GM13977 (cell line): ENCODE results near the gene FMO2.

Experiments used
- DNase-seq: peaks from one replicate; pipeline ENCODE4 v3.0.0; 2012; ENCODE audit warnings: low spot score
- in situ Hi-C: fragments of 300-500 bp; cut with MboI; formaldehyde crosslinking; loops from one replicate; pipeline ENCODE4 v1.12.0; 2022; ENCODE audit warnings: low sequenced_read_pairs, low pct_unique_long_range_greater_than_20kb, mixed read lengths, inconsistent platforms; ENCODE audit not compliant: unreplicated experiment
- TF ChIP-seq, protein P1 (sequence below): IDR thresholded peaks from 2 replicates; pipeline ENCODE4 v1.5.1; 2012; ENCODE audit warnings: mild to moderate bottlenecking, control low read depth; ENCODE audit not compliant: insufficient read depth; ENCODE audit errors: extremely low read depth, missing control alignments

Gene FMO2

DNA sequence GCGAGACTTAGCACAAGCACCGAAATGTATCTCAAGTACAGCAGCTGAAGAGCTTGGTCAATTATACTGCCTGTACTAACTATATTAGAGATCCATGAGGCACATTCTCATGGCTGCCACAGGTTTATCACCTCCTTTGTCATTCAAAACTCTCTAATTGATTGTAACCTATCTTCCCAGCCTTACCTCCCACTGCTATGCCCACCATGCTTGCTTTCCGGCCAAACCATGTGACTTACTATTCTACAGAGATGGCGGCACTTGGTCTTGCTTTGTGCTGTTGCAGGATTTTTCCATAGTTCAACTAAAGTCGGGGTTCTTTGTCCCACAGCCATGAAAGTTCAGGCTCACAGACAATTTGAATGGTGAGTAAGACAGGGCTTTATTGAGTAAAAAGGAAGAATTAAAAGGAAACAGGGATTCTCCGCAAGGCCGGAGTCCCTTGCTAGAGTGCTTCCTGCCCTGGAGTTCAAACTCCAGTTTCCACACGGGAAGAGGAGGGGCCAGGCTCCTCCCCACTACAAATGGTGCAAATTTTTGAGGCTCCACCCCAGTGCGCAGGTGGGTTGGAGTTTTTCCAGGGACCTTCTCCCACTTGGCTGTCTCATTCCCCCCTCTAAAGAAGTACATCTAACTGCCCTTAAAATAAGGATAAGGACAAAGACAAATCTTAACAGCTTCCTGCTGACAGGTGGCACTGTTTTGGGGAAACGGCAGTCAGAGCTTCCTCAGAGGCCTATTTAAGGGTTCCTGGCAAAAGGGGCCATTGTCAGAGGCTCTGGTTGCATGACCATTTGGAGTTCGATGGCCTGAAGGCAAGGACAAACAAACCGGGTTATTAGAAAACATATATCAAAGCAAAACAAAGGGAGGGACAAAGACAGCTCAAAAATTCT is 28.7 kb downstream of the FMO2 start:
- no peak for DNase-seq
- TF ChIP-seq, protein P1, sequence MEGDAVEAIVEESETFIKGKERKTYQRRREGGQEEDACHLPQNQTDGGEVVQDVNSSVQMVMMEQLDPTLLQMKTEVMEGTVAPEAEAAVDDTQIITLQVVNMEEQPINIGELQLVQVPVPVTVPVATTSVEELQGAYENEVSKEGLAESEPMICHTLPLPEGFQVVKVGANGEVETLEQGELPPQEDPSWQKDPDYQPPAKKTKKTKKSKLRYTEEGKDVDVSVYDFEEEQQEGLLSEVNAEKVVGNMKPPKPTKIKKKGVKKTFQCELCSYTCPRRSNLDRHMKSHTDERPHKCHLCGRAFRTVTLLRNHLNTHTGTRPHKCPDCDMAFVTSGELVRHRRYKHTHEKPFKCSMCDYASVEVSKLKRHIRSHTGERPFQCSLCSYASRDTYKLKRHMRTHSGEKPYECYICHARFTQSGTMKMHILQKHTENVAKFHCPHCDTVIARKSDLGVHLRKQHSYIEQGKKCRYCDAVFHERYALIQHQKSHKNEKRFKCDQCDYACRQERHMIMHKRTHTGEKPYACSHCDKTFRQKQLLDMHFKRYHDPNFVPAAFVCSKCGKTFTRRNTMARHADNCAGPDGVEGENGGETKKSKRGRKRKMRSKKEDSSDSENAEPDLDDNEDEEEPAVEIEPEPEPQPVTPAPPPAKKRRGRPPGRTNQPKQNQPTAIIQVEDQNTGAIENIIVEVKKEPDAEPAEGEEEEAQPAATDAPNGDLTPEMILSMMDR: no peak
- in situ Hi-C loops: no loop called here

DNA sequence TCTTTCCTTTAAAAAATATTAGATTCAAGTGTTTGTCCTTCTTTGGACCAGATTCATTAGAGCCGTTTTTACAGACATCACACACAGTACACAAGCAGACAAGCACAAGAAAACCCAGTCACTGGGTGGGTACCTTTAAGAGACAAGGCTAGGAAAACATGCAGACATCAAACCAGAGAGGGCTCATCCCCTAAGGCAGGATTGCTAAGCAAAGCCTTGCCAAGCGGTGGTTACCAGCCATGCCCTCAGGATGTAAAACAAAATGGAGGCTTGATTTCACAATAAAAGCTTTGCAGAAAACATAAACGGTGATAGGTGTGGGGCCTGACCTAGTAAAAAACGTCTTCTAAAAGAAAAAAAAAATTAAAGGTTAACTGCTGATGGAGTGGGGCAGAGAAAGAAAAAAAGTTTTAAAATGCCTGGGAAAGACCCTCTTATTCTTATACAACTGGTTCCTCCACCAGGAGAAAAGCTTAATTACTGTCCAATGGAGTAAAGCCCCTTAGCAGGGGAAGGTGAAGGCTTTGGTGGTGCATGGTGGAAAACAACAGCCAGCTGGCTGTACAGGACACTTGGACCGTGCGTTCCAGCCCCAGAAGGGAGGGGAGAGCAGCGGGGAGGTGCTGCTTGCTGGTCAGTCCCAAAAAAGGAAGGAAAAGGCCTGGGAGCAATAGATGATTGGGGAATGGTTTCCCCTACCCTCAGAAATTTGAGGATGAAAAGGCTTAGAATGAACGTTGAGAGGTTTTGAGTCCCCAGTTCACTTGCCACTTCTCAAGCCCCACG is 32.8 kb downstream of the FMO2 start:
- DNase-seq: no peak
- in situ Hi-C loops: no loop called here
- TF ChIP-seq, protein P1: no peak

DNA sequence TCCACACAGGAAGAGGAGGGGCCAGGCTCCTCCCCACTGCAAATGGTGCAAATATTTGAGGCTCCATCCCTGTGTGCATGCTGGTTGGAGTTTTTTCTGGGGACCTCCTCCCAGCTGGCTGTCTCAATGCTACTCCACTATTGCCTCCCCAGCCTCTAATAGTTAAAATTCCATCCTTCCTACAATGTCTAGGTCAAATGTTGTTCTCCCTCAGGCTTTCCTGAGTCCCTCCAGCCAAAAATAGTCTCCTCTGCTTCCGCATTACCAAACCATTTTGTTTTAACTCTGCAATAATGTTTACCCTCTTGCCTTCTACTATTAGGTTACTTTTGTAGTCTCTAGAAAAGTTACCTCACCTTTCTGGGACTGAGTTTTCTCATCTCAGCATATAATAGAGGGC is 33.6 kb downstream of the FMO2 start:
- DNase-seq: no peak
- in situ Hi-C loops: no loop called here
- TF ChIP-seq, protein P1: no peak

DNA sequence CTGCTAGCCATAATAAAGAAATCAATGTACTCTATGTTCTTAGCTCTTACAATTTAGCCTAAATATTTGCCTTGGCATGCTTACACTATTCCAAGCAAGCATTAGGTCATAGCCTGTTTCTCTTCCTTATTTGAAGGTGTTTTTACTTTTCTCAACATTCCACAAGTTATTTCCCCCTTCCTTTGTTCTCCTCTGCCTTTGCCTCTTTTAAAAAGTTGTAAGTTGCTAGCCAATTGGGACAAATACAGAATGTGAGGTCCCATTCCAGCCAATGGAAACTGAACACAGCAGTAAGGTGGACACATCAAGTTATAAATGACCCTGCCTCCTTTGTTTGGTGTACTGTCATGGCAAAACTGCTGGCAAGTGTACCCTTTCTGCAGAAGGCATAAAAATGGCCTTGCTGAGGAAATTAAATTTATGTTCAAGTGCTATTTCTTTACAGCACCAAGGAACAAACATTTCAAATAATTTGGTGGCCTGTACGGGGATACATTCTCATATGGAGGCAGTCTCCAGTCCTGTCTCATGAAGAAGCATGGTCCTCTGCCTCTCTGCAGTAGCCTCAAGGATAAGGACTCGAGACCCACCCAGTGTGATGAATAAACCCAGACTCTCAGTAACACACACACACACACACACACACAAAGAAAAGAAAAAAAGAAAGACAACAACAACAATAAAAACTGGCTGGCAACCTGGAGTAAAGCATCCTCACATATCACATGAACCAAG is 34.4 kb downstream of the FMO2 start:
- in situ Hi-C loops: no loop called here
- TF ChIP-seq, protein P1: no peak
- DNase-seq: no peak

DNA sequence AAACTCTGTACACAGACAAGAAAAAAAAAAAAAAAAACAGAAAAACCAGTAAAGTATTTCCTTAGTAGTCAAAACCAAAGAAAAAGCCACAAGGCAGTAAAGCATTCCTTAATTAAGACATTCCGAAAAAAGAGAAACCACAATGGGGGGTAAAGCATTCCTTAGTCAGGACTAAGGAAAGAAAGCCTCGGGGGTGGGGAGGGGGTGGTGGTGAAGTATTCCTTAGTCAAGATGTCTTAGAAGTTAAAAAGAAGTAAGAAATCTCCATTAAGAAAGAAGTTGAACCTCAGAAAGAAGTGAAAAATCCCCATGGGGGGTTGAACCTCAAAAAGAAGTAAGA is 35.0 kb downstream of the FMO2 start:
- in situ Hi-C loops: no loop called here
- no peak for DNase-seq
- TF ChIP-seq, protein P1: no peak

DNA sequence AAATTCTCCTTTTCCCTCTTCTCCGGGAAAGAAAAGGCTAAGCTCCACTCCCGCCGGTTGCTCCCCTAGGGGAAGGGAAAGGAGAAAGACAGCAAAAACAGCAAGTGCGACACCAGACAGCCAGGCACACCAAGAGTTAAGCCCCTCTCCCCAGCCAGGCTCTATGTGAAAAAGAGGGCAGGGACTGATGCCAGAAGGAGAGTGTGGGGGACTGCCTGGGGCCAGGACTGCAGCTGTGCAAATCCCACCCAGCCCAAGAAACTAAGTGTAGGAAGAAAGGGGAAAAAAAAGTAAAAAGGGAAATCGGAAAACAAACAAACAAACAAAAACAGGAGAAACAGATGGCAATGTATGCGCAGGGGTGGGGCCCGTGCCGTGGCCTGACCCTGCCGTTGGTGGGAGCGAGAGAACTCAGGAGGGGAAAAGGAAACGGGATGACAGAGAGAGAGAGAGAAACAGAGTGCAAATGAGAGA is 35.5 kb downstream of the FMO2 start:
- no peak for DNase-seq
- TF ChIP-seq, protein P1: no peak
- in situ Hi-C loops: no loop called here
